NCI-H1436 (cell line): Measurements from ENCODE around the gene IGFBPL1.
"Not testable (repeated sequence)": the region's sequence is repeated elsewhere in the genome, so short reads cannot be mapped to it uniquely, and the experiment has no call there.

Experiments
- DNase-seq: peaks from one replicate; lab custom pipeline; 2025; lab: John Stamatoyannopoulos, UW

IGFBPL1 gene

DNA sequence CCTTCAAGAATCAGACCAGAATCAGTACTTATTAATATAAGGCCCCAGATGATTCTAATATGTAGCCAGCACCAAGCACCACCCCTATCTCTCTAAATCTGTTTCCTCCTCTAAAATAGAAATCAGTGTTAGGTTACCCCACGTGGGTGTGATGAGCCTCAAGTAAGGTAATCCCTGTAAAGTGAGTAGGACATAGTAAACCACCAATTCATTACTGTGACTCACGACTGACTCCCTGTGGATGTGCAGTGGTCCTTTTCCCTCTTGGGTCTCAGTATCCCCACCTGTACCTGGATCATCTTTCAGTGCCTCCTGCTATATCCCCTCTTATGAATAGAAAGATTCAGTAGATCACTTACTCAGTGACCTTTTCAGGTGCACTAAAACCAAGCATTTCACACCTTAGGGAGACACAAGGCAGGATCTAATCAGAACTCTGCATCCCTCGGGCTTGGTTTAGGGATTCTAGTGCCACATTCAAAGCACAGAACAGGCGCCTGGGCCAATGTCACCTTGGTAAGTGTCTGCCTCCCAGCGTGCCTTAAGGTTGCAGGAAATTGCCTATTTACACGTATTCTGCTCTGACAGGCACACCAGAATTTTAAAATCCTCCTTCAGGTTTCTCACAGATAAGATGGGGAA is 43.9 kb downstream of the IGFBPL1 start:
- no peak for DNase-seq

DNA sequence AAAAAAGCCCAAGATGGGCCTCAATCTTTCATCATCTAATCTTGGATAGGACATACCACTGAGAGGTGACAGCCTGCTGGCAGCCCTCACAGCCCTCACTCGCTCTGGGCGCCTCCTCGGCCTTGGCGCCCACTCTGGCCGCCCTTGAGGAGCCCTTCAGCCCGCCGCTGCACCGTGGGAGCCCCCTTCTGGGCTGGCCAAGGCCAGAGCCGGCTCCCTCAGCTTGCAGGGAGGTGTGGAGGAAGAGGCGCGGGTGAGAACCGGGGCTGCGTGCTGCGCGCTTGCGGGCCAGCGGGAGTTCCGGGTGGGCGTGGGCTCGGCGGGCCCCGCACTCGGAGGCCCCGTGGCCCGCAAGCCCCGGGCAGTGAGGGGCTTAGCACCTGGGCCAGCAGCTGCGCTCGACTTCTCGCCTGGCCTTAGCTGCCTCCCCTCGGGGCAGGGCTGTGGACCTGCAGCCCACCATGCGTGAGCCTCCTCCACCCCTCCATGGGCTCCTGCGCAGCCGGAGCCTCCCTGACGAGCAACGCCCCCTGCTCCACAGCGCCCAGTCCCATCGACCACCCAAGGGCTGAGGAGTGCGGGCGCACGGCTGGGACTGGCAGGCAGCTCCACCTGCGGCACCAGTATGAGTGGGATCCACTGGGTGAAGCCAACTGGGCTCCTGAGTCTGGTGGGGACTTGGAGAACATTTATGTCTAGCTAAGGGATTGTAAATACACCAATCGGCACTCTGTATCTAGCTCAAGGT is 46.7 kb downstream of the IGFBPL1 start:
- not testable (repeated sequence) for DNase-seq

DNA sequence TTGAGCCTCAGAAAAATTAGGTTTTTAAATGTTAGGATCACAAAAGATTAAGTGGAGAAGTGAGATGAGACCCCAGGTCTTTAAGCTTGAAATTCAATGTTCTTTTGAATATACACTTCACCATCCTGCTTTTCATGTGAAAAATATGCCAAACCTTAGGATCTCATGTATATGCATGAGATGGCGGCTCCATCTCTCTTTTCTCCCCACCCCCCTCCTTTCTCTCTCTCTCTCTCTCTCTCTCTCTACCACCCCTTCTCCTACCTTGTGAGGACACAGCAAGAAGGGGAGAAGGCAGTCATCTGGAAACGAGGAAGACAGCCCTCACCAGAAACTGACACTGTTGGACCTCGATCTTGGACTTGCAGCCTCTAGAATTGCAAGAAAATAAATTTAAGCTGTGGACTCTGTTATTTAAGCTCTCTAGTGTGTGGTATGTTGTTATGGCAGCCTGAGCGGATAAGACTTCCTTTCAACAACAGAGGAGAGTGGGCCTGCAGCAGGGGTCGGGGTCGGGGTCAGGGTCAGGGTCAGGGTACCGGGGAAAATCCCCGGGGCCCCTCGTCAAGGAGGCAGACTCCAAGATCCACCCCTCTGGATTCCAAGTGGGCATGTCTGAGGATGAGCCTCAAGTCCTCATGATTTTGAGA is 48.1 kb downstream of the IGFBPL1 start:
- DNase-seq: no peak

DNA sequence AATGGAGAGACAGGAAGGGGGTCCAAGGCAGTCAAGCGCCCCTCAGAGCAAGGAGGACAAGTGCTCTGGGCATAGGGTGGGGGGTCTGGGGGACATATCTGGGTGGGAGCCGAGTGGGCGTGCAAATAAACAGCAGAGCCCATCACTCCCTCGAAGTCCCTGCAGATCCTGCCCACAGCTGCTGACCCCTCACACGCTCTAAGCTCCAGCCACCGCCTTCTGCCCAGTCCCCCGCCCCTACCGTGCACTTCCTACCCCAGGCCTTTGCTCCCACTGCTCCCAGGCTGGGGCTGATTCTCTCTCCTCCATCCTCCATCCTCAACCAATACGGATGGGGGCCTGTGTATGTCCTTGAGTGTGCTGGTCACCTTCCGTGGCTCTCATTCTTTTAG is 48.7 kb downstream of the IGFBPL1 start:
- no peak for DNase-seq

DNA sequence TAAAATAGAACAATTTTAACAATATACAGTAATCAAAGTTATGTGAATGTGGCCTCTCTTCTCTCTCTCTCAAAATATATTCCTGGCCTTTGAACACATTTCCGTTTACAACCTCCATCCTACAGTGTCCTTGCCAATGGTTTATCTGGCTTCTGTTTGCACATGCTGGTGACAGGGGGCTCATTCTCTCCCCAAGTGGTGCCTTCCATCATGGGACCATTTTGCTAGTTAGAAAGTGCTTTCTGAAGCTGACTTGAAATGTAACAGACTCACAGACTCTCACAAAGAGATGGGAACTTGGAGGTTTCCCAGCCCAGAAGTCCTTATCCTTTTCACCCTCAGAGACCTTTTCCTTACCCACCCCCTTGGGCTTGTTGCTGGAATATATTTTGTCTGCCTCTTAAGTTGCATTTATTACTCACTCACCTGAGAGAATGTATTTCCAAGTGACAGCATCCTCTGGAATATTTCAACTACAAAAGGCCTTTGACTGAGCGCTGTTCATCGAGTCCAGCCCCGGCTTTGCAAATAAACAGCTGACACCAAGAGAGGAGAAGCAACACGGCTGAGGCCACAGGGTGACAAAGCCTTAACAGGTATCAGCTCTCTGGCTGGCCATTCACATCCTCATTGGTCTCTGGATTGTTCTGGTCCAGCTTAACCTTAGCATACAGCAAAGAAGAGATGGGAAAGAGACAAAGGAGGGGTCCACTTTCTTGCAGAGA is 49.2 kb downstream of the IGFBPL1 start:
- no peak for DNase-seq

DNA sequence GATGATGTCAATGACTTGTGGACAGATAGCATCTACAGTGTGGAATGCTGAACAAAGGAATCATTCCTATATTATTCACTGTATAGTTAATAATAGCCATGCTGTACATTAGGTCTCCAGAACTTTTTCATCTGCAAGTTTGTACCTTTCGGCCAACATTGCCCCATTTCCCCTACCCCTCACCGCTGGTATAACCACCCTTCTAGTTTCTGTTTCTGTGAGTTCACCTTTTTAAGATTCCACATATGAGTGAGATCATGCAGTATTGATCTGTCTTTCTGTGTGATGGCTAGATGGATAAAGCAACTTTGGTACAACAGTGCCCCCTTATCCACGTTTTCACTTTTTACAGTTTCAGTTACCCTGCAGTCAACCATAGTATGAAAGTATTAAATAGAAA is 50.6 kb downstream of the IGFBPL1 start:
- no peak for DNase-seq

DNA sequence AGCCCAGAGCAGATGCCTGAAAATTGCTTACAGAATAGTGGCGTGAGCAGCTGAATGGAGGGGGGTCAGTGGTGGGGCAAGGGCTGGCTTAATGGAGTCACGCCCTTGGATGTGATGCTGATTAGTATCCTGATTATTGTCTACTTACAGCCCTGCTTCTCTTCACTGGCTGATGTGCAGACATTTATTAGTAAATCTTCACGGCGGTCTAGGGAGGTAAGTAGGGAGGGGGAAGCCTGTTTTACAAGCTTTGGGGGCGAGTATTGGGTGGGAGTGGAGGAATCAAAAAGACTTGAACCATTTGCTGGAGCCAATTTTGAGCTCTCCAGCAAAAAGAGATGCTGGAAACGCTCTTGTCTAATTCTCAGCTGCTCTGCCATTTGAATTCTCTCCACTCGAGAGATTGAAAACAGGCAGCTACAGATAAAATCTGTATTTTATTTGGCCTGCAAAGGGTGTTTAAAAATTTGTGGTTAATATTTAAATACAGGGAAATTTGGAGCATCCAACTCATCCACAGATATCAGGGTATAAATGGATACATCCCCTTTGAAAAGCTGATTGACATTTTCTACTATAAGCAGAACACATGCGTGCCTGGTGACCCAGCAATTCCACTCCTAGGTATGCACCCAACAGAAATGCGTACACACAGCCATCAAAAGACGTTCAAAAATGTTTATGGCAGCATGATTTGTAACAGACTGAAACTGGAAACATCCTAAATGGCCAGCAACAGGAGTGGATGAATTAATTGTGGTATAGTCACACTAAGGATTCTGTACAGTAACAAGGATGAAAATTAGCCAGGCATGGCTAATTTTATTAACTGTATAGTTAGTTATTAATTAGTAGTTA is 51.3 kb downstream of the IGFBPL1 start:
- DNase-seq: no peak

DNA sequence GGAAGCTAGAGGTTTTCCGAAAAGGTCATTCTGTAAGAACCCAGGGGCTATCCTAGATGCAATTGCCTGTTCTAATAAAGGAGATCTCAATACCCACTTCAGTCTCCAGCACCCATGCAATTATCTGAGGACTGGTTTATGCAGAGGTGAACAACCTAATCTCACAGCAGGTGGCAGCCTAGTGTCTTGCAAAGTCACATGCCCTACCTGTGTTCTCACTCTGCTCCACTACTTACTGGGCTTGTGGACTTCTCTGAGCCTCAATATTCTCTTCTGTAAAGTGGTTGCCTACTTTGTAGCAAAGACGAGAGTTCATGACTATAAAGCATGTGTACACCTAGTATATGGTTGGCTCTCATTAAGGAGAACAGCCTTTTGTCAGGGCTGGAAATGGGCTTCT is 52.8 kb downstream of the IGFBPL1 start:
- peak; percentile 72 for DNase-seq

DNA sequence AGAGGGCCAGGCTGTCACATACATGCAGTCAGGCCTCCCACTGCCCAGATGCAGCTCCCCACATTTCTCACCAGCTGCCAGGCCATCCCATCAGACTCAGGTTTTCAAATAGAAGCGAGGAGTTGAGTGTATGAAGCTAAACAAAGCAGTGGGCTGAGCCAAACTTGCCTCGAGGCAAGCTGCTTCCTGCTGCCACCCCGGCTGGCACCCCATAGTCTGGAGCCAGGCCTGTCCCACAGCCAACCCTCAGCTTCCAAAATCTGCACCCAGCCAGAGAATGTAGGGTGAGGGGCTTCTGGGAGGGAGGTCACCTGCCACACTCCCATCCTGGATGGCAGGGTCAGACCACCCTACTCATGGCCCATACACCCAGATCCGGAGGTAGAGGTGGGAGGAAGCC is 54.1 kb downstream of the IGFBPL1 start:
- DNase-seq: no peak

DNA sequence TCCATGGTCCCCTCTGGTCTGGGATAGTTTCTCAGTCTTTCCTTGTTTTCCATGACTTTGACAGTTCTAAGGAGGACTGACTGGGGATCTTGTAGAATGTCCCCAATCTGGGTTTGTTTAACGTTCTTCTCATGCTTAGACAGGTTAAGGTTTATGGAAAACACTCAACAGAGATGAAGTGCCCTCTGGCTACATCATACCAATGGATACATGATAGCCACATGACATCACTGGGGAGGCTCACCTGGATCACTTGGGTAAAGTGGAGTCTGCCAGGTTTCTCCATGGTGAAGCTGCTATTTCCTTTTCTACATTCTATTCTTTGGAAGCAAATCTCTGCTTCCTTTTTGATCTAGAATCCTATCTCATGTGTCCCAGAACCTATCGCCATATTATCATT is 55.5 kb downstream of the IGFBPL1 start:
- no peak for DNase-seq

DNA sequence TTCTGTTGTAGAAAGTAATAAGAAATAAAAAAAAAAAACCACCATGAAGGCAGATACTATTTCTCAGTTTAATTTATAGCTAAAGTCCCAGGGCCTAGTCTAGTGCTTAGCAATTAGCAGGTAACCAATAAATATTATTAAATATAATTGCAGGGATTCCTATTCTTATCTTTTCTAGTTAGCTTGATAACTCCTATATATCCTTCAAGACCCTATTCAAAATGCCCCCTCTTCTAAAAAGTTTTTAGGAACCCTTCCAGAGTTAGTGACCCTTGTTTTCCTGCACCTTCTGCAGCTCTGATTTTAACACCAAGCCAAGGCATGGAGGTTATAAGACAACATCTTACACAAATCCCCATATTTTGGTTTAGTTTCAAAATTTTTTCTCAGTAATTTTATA is 56.4 kb downstream of the IGFBPL1 start:
- no peak for DNase-seq

DNA sequence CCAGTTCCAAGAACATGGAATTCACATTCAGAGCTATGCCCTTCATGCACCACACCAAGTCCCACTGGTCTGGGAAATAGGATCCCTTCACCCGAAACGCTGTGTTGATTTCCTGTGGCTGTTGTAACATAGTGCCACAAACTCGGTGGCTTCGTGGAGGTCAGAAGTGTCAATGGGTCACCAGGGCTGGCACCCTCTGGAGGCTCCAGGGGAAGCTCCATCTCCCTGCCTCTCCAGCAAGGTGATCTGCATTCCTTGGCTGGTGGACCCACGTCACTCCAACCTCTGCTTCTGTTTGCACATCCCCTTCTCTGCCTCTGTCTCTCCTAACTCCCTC is 60.7 kb downstream of the IGFBPL1 start:
- no peak for DNase-seq

DNA sequence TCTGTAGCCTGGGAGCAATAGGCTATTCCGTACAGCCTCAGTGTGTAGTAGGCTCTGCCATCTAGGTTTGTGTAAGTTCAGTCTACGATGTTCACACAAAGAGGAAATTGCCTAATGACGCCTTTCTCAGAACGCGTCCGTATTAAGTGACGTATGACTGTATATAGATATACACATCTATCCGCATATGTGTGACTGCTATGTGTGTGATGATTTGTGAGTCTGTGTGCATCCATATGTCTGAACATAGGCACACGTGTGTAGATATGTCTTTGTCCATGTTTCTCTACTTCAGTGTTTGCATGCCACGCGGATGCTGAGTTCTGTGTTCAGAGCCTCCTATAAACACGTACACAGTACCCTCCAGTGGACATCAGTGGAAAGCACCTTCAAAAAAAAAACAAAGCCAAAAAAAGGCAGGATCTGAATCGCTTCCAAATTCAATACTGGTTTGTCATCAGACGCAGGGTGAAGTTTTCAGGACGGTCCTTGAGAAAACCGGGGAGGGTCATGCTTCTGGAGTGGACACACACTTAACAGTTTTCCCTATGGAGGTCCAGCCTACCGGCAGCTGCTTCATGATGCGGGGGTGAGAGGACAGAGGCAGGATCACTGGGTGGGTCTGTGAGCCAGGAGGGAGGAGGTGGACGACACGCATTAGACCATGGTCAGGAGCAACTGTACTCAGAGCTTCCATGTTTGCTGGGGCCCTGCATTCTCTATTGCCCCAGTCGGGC is 61.2 kb downstream of the IGFBPL1 start:
- DNase-seq: peak; percentile 79

DNA sequence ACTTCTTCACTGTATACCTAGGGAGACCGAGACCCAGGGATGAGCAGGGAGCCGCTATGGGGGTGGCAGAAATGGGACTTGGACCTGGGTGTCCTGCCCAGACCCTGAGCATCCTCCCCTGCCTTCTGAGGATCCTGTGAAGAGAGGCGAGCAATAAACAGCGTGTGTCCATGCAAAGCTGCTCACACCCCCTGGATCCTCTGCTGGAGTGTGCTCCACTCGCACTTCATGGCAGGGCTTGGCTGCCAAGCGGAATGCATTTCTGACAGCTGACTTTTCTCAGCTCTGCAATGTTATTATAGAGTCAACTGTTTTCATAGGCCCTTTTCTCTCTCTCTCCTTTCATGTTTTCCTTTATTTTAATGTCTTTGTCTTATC is 62.8 kb downstream of the IGFBPL1 start:
- DNase-seq: no peak

DNA sequence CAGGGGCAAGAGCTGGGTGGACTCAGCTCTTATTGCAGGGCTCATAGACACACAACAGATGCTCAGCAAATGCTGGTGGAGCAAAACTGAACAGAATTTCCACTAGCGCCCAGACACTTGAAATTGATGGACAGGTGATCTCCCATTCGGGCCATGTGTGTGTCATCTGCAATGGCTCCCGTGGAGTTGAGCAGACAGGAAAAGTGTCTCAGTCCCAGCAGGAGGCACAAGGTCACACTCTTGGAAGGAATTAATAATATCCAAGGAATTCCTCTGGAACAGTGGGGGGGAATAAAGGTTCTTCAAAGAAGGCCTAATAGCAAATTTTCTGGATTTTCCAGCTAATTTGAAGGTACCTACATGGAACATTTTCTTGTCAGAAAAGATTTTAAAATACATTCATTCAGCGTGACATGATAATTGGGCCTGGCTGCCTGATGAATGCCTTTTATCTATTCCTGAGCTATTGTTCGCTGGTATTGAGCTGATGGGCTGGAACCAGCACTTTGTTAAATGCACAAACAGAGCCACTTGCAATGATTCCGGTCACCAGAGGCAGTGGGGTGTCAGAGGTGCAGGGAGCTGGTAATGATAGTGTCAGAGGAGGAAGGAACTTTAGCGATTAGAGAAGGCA is 63.3 kb downstream of the IGFBPL1 start:
- DNase-seq: no peak

DNA sequence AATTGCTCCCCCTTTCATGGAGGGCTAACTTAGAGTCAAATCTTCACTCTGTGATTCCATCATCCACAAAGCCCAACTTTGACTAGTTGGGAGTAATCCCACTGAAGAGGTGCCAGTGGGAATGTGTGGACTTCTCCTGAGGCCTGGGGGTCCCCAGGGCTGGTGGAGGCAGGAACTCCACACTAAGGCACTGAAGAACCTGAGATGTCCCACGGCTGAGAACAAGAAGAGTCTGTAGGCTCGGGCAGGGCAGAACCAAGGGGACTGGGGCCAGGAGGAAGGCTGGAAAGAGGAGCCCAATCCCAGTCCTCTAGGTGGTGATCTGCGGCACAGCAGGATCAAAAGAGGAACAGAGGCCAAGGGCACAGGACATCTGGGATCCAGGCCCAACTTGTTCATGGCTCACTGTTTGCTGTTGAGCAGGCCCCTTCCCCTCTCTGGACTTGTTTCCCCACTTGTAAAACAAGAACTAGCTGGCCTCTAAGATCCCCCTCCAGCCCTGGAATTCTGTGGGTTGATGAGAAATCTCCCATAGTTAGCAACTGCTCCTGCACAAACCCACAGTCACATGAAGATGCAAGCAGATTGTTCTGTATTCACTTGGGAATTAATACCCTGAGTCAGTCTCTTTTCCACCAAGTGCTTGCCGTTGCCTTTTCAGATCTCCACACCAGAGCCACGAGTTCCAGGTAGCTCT is 64.4 kb downstream of the IGFBPL1 start:
- DNase-seq: no peak

DNA sequence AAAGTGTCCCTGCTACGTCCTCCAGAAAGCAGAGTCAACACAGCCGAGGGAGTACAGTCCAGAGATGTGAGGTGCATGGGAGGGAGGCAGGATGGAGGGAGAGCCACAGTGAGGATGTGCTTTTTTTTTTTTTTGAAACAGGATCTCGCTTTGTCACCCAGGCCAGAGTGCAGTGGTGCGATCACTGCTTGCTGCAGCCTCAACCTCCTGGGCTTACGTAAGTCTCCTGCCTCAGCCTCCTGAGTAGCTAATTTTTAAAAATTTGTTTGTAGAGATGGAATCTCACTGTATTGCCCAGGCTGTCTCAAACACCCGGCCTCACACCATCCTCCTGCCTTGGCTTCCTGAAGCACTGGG is 65.0 kb downstream of the IGFBPL1 start:
- DNase-seq: no peak

DNA sequence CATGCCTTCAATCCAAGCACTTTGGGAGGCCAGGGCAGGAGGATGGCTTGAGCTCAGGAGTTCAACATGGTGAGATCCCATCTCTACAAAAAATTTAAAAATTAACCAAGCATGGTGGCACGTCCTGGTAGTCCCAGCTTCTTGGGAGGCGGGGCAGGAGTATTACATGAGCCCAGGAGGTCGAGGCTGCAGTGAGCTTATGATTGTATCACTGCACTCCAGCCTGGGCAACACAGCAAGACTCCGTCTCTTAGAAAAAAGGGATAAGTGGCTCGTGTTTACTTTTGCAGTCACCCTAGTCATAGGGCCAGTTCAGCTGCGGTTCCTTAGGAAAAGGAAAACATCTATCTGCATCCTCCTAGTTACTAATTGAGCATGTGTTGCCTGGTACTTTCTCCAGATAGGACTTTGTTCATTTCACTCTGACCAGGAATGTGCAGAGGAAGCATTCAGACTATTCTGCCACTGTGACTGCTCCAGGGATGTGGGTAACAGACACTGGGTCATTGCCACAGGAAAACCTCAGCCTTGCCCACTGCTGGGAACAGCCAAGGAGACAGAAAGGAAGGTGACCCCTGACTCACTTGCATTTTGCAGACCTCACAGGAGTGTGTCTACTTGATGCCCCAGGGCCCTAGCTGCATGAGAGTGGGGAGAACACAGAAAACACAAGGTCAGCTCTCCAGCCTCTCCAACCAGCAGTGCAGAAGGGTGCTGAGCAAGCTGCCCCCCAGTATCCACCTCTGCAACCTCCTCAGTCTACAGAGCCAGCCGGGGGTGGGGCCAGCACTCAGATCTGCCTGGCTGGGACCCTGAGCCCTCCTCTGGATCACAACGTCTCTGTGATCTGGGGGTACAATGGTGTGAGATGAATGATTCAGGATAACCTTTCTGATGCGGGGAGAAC is 65.6 kb downstream of the IGFBPL1 start:
- no peak for DNase-seq
